ENCODE measurements around the gene TVP23C.

DNA sequence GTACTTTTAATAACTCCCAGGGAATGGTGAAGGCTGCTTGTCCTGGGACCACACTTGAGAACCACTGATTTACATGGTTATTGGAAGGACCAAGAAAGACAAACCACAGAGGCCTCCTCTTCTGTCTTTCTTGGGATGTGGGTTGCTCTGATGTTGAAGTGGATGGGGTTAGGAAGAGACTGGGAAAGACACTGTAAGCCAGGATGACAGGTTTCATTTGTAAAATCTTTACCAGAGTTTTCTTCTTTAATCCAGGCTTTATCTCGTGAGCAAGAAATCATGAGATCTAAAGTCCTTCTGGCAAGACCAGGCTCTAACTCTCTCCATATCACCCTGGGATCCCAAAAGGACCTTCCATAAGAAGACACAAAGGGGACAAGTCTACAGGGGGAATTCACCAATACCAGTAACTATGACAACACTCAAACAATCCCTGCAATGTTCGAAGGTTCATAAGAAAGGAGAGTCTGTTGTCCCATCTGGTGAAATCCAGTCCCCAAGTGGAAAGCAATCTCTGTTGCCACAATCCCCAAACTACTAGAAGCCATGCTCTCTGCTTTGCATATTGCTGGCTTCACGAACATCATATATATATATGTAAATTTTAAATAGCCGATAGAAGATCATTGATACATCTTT is 51.1 kb downstream of the TVP23C start:
- no peak for TF ChIP-seq POLR2AphosphoS5 (IDR thresholded peaks at IDR 0.05; ENCODE audit: low read depth, low read length)
- TF ChIP-seq SPI1 (IDR thresholded peaks at IDR 0.05; ENCODE audit: low read depth, low read length): no peak
- TF ChIP-seq POLR2A (IDR thresholded peaks at IDR 0.05; ENCODE audit: low read depth, low read length): no peak
- no peak for TF ChIP-seq TAF1 (IDR thresholded peaks at IDR 0.05; ENCODE audit: low read depth, low read length)
- no peak for TF ChIP-seq POU2F2 (IDR thresholded peaks at IDR 0.05; ENCODE audit: low read depth, low read length)
